Urothelium cell line (cell line): Measurements from ENCODE around the gene TEX2.

Experiments used
- DNase-seq: peaks from one replicate; pipeline ENCODE4 v3.0.0; 2011; ENCODE audit warnings: low spot score, mixed read lengths
- FAIRE-seq: peaks from 2 replicates; lab custom pipeline; 2011; peaks lifted over from hg19 to GRCh38; lab: Jason Lieb, UNC

Gene TEX2

DNA sequence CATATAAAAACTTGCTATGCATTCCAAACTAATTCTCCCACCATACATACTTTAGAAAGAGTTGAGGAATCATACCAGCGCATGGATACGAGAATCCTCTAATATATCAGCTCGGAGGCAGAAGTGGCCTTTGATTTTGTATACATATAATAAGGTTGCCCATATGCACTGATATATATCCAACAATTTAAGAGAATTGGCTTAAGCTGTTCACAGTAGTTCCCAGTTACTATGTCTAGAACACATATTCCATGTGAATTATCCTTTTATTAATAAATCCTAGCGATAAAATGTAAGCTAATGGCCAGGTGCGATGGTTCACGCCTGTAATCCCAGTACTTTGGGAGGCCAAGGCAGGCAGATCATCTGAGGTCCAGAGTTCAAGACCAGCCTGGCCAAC, 113.9 kb downstream of the TEX2 start:
- FAIRE-seq (no peak), DNase-seq (no peak)

DNA sequence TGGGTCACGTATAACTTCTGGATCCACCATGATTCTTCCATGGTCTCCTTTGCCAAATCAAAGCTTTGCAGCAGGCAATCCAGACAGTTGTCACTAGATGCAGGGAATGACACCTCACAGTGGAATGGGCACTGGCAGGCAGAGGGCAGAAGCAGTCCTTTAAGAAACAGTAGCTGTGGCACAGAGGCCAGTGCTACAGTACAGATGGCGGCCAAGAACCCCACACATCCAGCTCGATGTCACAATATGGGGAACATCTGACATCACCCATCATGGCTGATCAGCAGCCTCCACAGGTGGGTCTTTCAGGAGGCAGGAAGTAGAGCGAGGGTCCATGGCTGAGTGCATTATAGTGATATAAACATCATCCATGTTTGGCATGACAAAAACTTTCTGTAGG, 114.4 kb downstream of the TEX2 start:
- FAIRE-seq, result no peak
- DNase-seq, result no peak

DNA sequence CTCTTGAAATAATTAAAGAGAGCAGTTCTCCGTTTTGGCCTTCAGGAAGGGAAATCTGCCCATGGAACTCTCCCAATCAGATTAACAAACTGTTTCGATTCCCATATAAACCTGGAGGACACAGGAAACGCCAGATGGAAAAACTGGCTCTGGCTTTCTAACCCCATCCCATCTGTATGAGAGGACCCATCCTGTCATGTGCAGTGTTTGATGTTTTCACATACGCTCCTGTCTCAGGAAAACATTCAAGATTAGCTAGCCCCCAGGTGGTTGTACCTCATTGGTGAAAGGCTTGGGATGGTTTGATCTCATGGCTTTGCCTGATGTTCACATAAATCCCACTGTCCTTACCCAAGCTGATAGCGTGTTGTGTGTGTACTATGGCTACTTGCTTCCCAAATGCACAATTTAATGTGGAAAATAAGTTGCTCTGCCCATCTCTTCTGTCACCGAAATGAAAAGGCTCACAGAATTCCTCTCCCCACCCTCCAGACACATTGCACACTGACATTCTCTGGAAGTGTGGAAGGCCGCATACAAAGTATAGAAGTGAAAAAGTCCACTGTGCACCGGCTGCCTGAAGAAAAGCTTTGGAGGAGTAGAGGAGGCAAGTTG, 114.9 kb downstream of the TEX2 start:
- DNase-seq (no peak), FAIRE-seq (no peak)

DNA sequence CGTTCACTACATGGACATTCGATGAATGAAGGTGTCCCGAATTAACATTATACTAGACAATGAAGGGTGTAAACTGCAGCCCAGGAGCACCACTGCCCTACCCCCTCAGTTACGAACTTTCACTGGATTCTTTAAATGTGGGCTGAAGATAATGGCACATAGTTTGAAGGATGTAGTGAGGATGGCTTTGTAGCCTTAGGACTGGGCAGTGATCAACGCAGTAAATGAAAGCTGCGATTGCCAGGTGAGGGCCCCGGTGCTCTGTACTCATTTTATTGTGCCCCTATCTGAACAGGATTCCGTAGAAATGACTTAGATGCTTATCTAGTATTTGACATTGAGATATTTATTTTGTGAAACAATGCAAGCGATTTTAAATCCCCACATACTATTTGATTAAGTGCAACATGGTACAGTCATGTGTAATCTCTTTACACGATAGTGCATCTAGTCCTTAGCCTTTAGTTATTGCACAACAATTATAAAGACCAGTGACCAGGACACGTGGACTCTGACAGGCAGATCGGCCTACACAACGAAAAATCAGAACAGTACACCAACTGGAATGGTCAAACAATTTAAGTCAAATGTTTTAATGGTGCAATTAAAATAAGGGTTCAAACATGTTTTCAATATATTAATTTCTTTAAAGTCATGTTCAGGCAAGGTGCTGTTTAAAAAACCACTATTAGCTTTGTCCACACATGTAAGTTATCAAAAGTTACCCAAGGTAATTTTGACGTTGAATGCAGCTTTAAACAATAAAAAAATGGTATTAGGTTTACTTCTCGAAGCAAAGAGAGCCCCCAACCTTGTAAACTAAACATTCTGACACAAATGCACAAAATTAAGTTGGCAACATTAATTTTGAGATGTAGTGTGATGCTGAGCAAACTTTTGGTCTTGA, 115.7 kb downstream of the TEX2 start:
- FAIRE-seq (no peak), DNase-seq (peak; percentile 22)

- DNase-seq, result peak; percentile 40
Observed at GRCh38 chr17:64146418-64147109, 116.5 kb downstream of the TEX2 start.

DNA sequence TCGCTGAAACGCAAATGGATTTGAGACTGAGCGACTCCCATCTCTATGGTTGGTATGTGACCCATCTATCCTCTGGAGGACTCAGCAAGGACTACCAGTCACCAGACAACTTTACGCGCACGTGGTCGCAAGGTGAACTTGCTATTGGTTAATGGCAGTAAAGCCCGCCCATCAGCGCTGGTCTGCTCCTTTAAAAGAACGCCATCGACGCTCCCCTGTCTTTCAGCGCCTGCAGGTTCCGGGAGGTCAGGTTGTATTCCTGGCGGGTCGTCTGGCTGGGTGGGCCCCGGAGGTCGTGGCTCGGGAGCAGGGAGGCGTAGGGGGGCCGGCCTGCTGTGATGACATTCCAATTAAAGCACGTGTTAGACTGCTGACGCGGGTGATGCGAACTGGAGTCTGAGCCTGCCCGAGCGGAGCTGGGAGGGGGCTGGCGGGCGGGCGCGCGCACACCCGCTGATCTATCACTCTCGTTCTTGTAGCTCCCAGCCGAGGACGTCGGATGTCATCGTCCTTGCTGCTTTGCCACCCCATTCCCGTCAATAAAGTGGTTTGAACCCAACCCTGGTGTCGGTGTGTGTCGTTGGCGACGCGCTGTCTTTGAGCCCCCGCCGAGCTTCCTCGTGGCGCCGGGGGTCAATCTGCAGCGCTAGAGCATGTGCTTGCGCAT, 117.2 kb downstream of the TEX2 start:
- DNase-seq, result peak; percentile 99
- peak; percentile 83 for FAIRE-seq

More at GRCh38 chr17:64146418-64147109, 116.5 kb downstream of the TEX2 start:
- FAIRE-seq, result peak; percentile 5

DNA sequence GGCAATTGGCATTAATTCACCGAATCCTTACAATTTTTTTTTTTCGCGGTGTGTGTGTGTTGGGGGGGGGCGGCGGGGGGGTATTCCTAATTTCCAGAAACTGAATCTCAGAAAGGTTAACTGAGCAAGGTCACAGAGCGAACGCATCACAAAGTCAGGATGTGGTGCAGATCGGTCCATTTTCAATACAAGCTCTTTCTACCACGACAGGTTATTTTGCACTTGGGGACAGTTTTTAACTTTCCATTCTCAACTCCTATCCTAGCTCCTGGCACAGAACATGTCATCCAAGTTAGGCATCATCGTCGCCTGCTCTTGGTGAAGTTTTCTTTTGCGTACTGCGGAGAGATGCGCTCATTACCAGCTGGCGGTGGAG, 117.7 kb downstream of the TEX2 start:
- FAIRE-seq (no peak), DNase-seq (no peak)

- DNase-seq (no peak), FAIRE-seq (no peak)
Observed at GRCh38 chr17:64139542-64139941, 123.5 kb downstream of the TEX2 start.

DNA sequence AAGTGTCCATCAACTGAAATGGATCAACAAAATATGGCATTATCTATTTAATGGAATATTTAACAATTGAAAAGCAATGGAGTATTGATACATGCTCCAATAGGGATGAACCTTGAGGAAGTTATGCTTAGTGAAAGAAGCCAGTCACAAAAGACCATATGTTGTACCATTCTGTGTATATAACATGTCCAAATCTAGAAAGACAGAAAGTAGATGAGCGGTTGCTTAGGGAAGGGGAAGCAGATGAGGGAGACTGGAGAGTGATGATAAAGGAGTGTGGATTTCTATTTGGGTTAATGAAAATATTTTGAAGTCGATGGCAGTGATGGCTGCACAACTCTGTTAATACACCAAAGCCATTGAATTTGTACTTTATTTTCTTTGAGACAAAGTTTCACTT, 124.6 kb downstream of the TEX2 start:
- no peak for DNase-seq
- FAIRE-seq, result no peak

GRCh38 chr17:64135000-64135399, 128.1 kb downstream of the TEX2 start:
- DNase-seq, result no peak

GRCh38 chr17:64134216-64134970, 128.7 kb downstream of the TEX2 start:
- DNase-seq (no peak), FAIRE-seq (no peak)

More at GRCh38 chr17:64135000-64135399, 128.1 kb downstream of the TEX2 start:
- FAIRE-seq, result no peak

DNA sequence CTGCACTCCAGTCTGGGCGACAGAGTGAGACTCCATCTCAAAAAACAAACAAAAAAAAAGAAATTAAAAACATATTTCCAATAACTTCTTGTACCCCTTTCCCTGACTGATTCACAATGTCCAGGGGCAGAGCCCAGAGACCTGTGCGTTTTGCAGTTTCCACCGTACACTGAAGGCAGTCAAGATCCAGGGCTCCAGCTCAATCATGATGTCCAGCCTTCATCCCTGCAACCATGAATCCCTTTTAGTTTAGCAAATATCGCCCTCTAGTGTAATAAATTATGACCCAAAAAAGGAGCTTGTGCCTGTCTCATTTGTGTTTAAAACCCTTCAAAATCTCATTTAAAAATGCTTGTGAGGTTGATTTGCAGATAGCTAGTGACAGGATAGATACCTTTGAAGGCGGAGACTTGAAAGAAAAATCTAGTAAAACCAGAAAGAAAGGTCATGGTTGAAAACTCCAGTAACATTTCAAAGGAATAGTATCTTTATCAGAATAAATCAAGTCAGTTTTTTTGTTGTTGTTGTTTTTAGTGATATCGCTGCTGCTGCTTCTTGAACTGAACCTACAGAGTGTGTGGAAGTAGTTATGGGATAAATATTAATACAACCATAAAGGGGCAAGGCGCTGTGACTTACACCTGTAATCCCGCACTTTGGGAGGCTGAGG, 129.4 kb downstream of the TEX2 start:
- FAIRE-seq (no peak), DNase-seq (peak; percentile 77)

- FAIRE-seq (no peak), DNase-seq (no peak)
Observed at GRCh38 chr17:64131606-64132270, 131.3 kb downstream of the TEX2 start.

DNA sequence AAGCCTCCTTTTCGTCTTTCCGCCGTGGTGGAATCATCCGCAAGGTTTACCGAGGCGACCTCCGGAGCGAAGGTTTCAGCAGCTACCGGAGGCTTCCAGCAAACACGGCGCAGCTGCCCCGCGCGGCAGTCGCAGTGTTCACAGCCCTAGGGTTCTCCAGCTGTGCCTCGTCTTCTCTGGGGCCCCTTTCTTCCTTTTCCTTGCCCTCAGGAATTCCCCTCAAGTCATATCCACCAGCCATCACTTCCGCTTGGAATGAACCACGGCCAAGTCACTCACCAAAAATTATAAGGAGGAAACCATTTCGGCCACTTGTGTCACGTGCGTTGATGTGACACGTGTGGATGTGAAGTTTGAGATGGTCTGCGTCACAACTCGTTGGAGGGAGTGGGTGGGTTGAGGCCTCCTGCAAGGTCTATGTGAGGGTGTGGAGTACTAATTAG, 132.5 kb downstream of the TEX2 start:
- no peak for DNase-seq
- FAIRE-seq, result no peak

DNA sequence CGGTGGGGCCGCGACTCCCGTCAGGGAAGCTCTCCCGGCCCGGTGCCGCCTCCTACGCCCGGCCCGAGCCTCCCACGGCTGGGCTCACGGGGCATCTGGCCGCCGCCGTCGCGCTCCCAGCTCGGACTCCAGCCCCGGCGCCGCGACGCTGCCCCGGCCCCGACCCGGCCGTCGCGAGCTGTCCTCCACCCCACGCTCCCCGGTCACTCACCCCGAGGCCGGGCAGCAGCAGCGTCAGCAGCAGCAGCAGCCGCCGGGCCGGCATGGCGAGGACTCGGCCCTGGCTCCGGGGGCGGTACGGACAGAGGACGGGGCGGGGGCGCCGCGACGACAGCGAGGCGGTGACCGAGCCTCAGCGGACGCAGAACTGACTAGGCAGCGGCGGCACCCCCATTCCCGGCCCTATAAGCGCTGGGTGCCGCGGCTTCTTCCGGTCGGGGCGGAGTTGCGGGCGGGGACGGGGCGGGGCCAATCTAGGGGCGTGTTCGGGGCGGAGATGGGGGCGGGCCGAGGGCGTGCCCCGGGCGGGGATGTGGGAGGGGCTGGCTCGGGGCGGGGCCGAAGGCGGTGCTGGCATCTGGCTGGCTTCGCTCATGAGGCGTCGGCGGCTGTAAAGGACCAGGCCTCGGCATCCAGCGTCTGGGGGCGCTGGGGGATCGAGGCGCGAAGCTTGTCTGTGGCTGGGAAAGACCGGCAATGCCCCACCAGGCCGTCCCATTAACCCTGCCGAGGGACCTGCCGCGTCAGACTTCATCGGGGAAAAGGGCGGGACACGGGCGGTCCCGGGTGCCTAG, 133.1 kb downstream of the TEX2 start, which contains the start of gene ERN1:
Gene ERN1 (minus strand): TSS at position 380 of the 794 bp plus-strand sequence. CDS start 115 bp downstream, at position 265.
- peak; percentile 58 for FAIRE-seq
- peak; percentile 97 for DNase-seq

- no peak for DNase-seq
- FAIRE-seq, result no peak
Observed at GRCh38 chr17:64129515-64129764, 133.6 kb downstream of the TEX2 start.

DNA sequence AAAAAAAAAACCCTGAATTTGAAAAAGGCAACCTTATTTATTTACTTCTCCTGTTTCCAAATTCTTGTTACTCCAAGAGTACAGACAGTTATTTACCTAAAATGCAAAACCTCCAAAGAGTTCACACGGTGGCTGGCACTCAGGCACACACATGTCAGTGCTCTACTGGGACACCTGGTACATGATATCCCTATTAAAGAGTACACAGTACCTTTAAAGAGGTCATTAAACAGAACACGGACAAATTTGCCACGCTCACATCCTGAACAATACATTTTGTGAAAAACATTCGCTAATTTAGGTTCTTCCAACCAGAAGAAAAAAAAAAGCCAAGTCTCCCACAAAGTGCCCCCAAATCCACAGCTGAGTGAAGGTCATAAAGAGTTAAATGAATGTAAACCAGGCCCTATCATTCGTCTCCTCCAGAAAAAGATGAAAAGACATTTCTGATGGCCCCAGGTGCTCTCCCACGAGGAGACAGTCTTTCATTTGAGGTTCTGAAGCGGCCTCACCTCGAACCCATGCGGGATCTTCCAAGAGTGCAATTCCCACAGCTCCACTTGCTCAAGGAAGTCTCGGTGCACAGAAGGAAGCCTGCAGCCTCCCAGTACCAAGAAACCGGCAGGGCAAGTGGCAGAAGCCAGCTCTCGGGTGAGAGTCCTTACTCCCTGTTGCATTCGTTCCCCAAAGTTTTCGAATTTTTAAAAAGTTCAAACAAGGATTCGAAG, 134.1 kb downstream of the TEX2 start:
- FAIRE-seq, result no peak
- peak; percentile 56 for DNase-seq

DNA sequence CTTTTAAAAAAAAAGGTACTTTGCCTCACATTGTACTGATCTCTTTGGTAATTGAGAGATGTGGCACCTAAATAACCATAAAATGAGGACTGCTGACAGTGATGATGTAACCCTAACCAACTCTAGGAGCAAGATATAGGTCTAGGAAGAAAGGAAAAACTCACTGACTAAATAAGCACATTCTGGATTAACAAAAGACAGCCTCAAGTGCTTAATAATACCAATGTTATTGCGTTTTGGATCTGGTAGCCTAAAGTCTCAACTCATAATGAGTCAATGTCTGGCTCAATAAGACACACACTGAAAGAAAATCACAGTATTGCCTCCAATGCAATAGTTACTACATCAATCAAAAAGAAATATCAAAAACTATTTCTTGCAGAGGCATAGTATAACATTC, 136.1 kb downstream of the TEX2 start:
- no peak for DNase-seq
- no peak for FAIRE-seq
